ENCODE data around the gene SLC25A19. TPM values are rescaled to one million over a fixed set of nuclear protein-coding genes. Genes with fewer than 3 reads are reported as not detected.
A peak's percentile ranks its signal among the peaks of the same experiment; 100 is the strongest.

The SLC25A19 gene
- total RNA-seq, 1 experiment from 2014 or later: 19.4 TPM

DNA sequence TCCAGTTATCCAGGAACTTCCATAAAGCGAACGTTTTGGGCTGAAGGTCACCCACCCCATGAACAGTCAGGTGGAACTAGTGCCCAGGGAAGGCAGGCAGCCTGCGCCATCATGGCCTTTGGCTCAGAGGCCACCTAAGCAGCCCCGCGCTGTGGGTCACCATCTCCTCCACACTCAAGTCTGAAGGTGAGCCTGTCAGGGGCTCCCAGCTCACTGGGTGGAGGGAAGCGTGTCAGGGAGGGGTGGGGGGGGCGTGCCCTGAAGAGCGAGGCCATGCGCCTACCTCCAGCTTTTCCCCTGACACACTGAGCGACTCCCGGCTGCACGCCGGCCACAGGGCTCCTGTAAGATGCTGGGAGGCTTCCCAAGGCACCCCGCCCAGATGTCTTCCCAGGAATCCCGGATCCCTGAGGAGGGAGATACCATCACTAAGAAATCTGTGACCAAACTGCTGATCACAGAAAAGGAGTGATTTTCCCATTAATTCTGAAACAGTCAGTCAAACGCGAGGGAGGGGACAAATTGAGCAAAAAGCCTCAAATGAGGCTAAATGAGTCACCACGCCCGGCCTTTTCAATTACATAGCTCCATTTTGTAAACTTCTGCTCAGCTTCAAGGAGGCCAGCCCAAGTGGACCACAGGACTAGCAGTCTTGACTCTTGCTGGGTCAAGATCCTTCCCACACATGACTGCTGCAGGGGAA, 26.5 kb upstream of the SLC25A19 start:
- Histone ChIP-seq H3K4me1 (replicated peaks; ENCODE audit: insufficient read depth) (no peaks in the 10 kb centered on the region), H3K36me3 (ENCODE audit: low read depth) (no peaks in the 10 kb centered on the region), H3F3A (ENCODE audit: insufficient read depth, low read depth) (peaks cover 5% of the 10 kb centered on the region; the same call in 1 of the 2 replicates), H4K20me1 (ENCODE audit: insufficient read depth) (no peaks in the 10 kb centered on the region), H3K9me3 (ENCODE audit: insufficient read depth, low read depth) (no peaks in the 10 kb centered on the region), H3K9me2 (ENCODE audit: insufficient read depth) (no peaks in the 10 kb centered on the region), H3K79me2 (ENCODE audit: low read depth) (no peaks in the 10 kb centered on the region), H3K27ac (no peak overlapping the region), H3K4me2 (no peak overlapping the region), H3K4me3 (no peak overlapping the region), H2AFZ (no peak overlapping the region), H3K27me3 (ENCODE audit: insufficient read depth, low read depth) (no peaks in the 10 kb centered on the region)
- BruUV-seq (replicated peaks): no TSS peak
- intact Hi-C loops (cut with micrococcal nuclease; ENCODE audit: unreplicated experiment): no loop called here
- TF ChIP-seq, protein P1, sequence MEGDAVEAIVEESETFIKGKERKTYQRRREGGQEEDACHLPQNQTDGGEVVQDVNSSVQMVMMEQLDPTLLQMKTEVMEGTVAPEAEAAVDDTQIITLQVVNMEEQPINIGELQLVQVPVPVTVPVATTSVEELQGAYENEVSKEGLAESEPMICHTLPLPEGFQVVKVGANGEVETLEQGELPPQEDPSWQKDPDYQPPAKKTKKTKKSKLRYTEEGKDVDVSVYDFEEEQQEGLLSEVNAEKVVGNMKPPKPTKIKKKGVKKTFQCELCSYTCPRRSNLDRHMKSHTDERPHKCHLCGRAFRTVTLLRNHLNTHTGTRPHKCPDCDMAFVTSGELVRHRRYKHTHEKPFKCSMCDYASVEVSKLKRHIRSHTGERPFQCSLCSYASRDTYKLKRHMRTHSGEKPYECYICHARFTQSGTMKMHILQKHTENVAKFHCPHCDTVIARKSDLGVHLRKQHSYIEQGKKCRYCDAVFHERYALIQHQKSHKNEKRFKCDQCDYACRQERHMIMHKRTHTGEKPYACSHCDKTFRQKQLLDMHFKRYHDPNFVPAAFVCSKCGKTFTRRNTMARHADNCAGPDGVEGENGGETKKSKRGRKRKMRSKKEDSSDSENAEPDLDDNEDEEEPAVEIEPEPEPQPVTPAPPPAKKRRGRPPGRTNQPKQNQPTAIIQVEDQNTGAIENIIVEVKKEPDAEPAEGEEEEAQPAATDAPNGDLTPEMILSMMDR (conservative IDR thresholded peaks at IDR 0.05): no peak
- no peak for TF ChIP-seq EZH2 (IDR thresholded peaks at IDR 0.05; ENCODE audit: low read depth)
- no peak for DNase-seq
- ChIA-PET CTCF (interaction anchor here (0.7 kb wide), 1 partner anchor 347 kb away, joined by 5 read pairs; no protein-coding TSS in a partner anchor), POLR2A (ENCODE audit: unreplicated experiment) (no interaction called here)

DNA sequence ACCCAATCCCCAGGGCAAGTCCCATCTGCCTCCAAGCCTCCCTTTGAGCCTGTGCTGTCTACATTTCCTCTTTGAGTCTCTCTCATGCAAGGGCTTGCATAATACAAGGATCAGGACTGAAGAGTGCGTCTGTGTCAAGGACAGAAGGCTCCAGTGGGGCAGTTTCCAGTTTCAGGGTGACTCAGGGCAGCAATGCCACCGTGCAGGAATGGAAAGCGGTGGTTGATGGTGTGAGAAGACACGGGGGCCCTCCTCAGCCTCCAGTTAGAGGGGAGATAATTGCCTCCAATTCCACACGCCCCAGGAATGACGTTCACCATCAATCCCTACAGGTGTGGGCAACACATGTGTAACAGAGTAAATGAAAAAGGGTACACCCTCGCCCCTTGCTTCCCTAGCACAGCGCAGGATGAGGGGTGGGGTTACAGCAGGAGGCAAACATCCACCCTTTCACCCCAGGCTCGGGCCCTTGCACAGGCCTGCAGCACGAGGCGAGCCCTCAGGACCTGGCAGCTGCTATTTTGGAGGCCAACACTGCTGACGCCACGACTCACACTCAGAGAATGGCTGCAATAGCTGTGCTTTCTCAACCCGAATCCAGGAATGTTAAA, 24.8 kb upstream of the SLC25A19 start:
- Histone ChIP-seq H2AFZ (no peak overlapping the region), H3K27me3 (ENCODE audit: insufficient read depth, low read depth) (no peaks in the 10 kb centered on the region), H3K4me1 (replicated peaks; ENCODE audit: insufficient read depth) (no peaks in the 10 kb centered on the region; the same call in 1 of the 2 replicates), H3K4me3 (no peak overlapping the region), H3F3A (ENCODE audit: insufficient read depth, low read depth) (peaks cover 8% of the 10 kb centered on the region; the same call in 1 of the 2 replicates), H3K79me2 (ENCODE audit: low read depth) (no peaks in the 10 kb centered on the region), H3K27ac (no peak overlapping the region), H3K9me2 (ENCODE audit: insufficient read depth) (no peaks in the 10 kb centered on the region), H3K4me2 (no peak overlapping the region), H4K20me1 (ENCODE audit: insufficient read depth) (no peaks in the 10 kb centered on the region), H3K9me3 (ENCODE audit: insufficient read depth, low read depth) (no peaks in the 10 kb centered on the region), H3K36me3 (ENCODE audit: low read depth) (no peaks in the 10 kb centered on the region)
- POLR2A ChIA-PET (ENCODE audit: unreplicated experiment): no interaction called here
- no TSS peak for BruUV-seq (replicated peaks)
- no peak for DNase-seq
- CTCF ChIA-PET: interaction anchor here (0.6 to 0.7 kb wide), 3 partner anchors 55 to 169 kb away, joined by 3 to 6 read pairs (median 5); no protein-coding TSS in a partner anchor
- intact Hi-C loops (cut with micrococcal nuclease; ENCODE audit: unreplicated experiment): no loop called here
- TF ChIP-seq EZH2 (IDR thresholded peaks at IDR 0.05; ENCODE audit: low read depth): no peak
- TF ChIP-seq, protein P1 (conservative IDR thresholded peaks at IDR 0.05): no peak

DNA sequence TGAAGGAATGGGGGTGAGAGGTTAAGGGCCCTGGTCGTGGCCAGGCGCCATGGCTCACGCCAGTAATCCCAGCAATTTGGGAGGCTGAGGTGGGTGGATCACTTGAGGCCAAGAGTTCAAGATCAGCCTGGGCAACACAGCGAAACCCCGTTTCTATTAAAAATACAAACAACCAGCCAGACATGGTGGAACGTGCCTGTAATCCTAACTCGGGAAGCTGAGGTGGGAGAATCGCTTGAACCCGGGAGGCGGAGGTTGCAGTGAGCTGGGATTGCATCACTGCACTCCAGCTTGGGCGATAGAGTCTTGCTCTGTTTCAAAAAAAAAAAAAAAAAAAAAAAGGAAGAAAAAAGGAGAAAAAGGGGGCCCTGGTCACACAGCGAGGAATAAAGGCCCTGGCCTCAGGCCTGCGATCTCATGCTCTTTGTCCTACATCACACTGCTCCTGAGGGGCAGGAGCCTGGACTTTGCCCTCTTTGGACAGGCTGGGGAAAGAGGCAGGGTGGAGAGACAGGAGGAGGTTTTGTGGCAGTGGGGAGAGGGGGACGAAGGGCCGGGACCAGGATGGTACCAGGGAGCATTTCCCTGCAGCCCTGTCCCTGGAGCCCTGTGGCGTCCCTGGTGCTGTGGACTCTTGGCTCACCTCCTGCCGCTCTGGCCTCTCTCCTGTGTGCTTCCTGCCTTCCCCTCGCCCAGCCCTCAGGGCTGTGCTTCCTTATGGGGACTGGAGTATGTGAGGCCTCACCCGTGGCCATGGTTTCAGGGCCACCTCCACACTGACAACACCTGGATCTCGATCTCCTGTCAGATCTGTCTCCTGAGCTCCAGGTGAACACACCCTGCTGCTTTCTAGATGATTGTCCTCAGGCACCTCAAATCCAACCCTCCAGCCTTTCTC, 19.7 kb upstream of the SLC25A19 start:
- intact Hi-C loops (cut with micrococcal nuclease; ENCODE audit: unreplicated experiment): no loop called here
- H3K4me3 ChIP-seq: no peak overlapping the region
- no peaks in the 10 kb centered on the region for H3K79me2 ChIP-seq (ENCODE audit: low read depth)
- no peak overlapping the region for H3K4me2 ChIP-seq
- H3K9me3 ChIP-seq (ENCODE audit: insufficient read depth, low read depth): no peaks in the 10 kb centered on the region
- H4K20me1 ChIP-seq (ENCODE audit: insufficient read depth): no peaks in the 10 kb centered on the region
- no peaks in the 10 kb centered on the region for H3K9me2 ChIP-seq (ENCODE audit: insufficient read depth)
- H3K27me3 ChIP-seq (ENCODE audit: insufficient read depth, low read depth): no peaks in the 10 kb centered on the region
- DNase-seq: peak in 1 of 2 experiments; percentile 56
- H3K4me1 ChIP-seq (replicated peaks; ENCODE audit: insufficient read depth): no peaks in the 10 kb centered on the region; the same call in 1 of the 2 replicates
- H3K27ac ChIP-seq: no peak overlapping the region
- POLR2A ChIA-PET (ENCODE audit: unreplicated experiment): interaction anchor here (0.6 to 0.7 kb wide), 4 partner anchors 39 to 367 kb away, joined by 3 to 8 read pairs (median 3); no protein-coding TSS in a partner anchor
- H2AFZ ChIP-seq: no peak overlapping the region
- BruUV-seq (replicated peaks): no TSS peak
- H3F3A ChIP-seq (ENCODE audit: insufficient read depth, low read depth): peaks cover 3% of the 10 kb centered on the region; the same call in 1 of the 2 replicates
- CTCF ChIA-PET: no interaction called here
- no peaks in the 10 kb centered on the region for H3K36me3 ChIP-seq (ENCODE audit: low read depth)
- TF ChIP-seq EZH2 (IDR thresholded peaks at IDR 0.05; ENCODE audit: low read depth): no peak
- TF ChIP-seq, protein P1 (conservative IDR thresholded peaks at IDR 0.05): no peak

All from PC-9 (cell line).